GM12891 (cell line): Measurements from ENCODE around the gene HINT1.
"Not testable (repeated sequence)": the region's sequence is repeated elsewhere in the genome, so short reads cannot be mapped to it uniquely, and the experiment has no call there.

Experiments used
- DNase-seq: peaks from one replicate; pipeline ENCODE4 v3.0.0; 2011; ENCODE audit warnings: low spot score; ENCODE audit not compliant: insufficient read length
- FAIRE-seq: peaks from 2 replicates; lab custom pipeline; 2011; peaks lifted over from hg19 to GRCh38; lab: Jason Lieb, UNC
- PAX5 ChIP-seq: IDR thresholded peaks from 2 replicates; pipeline ENCODE4 v1.6.1; 2011; ENCODE audit warnings: low read length, moderate library complexity, mild to moderate bottlenecking; ENCODE audit not compliant: insufficient read depth, severe bottlenecking
- POLR2A ChIP-seq: IDR thresholded peaks from 2 replicates; pipeline ENCODE4 v1.6.1; 2011; ENCODE audit warnings: low read depth, low read length, control low read depth
- POLR2AphosphoS5 ChIP-seq: IDR thresholded peaks from 2 replicates; pipeline ENCODE4 v1.6.1; 2011; ENCODE audit warnings: low read depth, low read length, control low read depth
- POU2F2 ChIP-seq: IDR thresholded peaks from 2 replicates; pipeline ENCODE4 v1.6.1; 2011; ENCODE audit warnings: low read depth, mild to moderate bottlenecking, control low read depth, low read length, moderate library complexity
- SPI1 ChIP-seq: IDR thresholded peaks from 2 replicates; pipeline ENCODE4 v1.6.1; 2011; ENCODE audit warnings: low read depth, low read length, control low read depth
- TAF1 ChIP-seq: IDR thresholded peaks from 2 replicates; pipeline ENCODE4 v1.6.1; 2011; ENCODE audit warnings: low read depth, low read length, control low read depth

Gene HINT1

DNA sequence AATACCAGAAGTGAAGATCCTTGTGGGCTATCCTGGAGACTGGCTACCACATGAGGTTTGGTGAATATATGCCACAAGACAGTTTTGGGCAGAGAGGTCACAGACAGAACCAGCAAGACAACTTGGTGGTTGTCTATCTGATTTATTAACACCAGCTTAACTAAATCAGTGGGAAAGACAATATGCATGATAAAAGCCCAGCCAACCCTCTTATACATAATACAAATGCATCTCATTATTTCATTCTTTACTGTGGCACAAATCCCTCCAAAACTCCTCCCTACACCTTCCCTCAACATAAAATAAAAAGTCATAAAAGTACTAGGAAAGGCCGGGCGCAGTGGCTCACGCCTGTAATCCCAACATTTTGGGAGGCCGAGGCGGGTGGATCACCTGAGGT is 8.1 kb downstream of the HINT1 start:
- TF ChIP-seq SPI1 (no peak), POLR2A (no peak), POLR2AphosphoS5 (no peak), POU2F2 (no peak), TAF1 (no peak), PAX5 (no peak)
- DNase-seq (no peak), FAIRE-seq (no peak)

GRCh38 chr5:131156385-131156784 is 8.7 kb downstream of the HINT1 start:
- DNase-seq (no peak), FAIRE-seq (no peak)
- no peak for TF ChIP-seq POU2F2
- no peak for TF ChIP-seq PAX5
- TF ChIP-seq TAF1, result no peak
- no peak for TF ChIP-seq SPI1
- no peak for TF ChIP-seq POLR2A
- no peak for TF ChIP-seq POLR2AphosphoS5

DNA sequence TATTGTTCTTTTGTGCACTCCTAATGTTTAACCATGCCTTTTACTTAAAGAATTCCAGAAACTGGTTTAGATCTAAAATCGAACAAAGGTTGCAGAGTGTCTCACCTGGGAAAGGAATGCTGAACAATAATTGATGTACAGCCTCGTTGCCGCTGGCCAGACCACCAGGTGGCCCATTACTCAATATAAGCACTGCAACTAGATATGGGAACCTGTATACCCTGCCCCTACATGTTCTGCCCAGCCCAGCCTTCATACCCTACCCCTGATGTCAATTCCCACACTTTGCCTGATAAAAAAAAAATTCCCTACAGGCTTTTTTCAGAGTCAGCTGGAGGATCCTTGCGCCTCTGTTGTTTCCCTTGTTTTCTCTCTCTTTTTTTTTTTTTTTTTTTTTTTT is 13.8 kb downstream of the HINT1 start:
- DNase-seq (no peak), FAIRE-seq (no peak)
- TF ChIP-seq POLR2A (no peak), SPI1 (no peak), POLR2AphosphoS5 (no peak), PAX5 (no peak), TAF1 (no peak), POU2F2 (no peak)

DNA sequence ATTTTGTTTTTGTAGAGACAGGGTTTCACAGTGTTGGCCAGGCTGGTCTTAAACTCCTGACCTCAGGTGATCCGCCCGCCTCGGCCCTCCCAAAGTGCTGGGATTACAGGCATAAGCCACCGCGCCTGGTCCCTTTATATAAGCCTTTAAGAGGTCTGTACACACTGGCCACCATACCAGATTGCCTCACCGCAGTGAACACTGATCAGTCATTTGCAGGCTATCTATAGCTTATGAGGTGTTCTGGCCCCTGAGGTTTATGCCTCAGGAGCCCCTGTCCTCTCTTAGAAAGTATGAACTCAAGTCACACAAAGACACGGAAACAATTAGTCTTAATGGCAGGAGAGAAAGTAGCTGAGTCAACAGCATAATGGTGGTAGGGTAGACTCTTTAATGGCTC is 14.6 kb downstream of the HINT1 start:
- TF ChIP-seq TAF1 (no peak), PAX5 (no peak), POLR2AphosphoS5 (no peak), POU2F2 (no peak), SPI1 (no peak), POLR2A (no peak)
- DNase-seq (no peak), FAIRE-seq (no peak)

- no peak for FAIRE-seq
- TF ChIP-seq SPI1 (no peak), POU2F2 (no peak), PAX5 (no peak), TAF1 (no peak), POLR2A (no peak), POLR2AphosphoS5 (no peak)
- no peak for DNase-seq
These were observed 16.2 kb downstream of the HINT1 start for GRCh38 chr5:131148835-131149234.

GRCh38 chr5:131147258-131147657 is 17.8 kb downstream of the HINT1 start:
- no peak for TF ChIP-seq PAX5
- no peak for TF ChIP-seq POLR2A
- TF ChIP-seq SPI1, result no peak
- TF ChIP-seq POLR2AphosphoS5, result no peak
- no peak for TF ChIP-seq TAF1
- TF ChIP-seq POU2F2, result no peak
- DNase-seq (no peak), FAIRE-seq (no peak)

- DNase-seq (no peak), FAIRE-seq (peak; percentile 5)
- TF ChIP-seq TAF1 (no peak), SPI1 (peak; percentile 78)
These were observed 22.0 kb downstream of the HINT1 start for GRCh38 chr5:131142970-131143617.

DNA sequence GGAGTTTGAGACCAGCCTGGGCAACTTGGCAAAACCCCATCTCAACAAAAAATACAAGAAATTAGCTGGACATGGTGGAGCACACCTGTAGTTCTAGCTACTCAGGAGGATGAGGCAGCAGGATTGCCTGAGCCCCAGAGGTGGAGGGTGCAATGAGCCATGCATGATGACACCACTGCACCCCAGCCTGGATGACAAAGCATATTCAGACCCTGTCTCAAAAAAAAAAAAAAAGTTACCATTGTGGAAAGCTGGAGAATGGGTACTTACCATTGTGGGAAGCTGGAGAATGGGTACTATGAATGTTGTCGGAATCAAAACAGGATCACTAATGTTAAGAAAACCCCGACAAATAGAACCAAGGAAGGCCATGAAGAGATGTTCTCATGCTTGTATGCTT is 25.7 kb downstream of the HINT1 start:
- DNase-seq (no peak), FAIRE-seq (no peak)
- TF ChIP-seq PAX5, result no peak
- TF ChIP-seq SPI1, result no peak
- TF ChIP-seq POLR2A, result no peak

DNA sequence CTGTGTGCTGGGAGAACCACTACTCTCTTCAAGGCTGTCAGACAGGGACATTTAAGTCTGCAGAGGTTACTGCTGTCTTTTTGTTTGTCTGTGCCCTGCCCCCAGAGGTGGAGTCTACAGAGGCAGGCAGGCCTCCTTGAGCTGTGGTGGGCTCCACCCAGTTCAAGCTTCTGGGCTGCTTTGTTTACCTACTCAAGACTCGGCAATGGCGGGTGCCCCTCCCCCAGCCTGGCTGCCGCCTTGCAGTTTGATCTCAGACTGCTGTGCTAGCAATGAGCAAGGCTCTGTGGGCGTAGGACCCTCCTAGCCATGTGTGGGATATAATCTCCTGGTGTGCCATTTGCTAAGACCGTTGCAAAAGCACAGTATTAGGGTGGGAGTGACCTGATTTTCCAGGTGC is 26.6 kb downstream of the HINT1 start:
- DNase-seq, FAIRE-seq: not testable (repeated sequence)

DNA sequence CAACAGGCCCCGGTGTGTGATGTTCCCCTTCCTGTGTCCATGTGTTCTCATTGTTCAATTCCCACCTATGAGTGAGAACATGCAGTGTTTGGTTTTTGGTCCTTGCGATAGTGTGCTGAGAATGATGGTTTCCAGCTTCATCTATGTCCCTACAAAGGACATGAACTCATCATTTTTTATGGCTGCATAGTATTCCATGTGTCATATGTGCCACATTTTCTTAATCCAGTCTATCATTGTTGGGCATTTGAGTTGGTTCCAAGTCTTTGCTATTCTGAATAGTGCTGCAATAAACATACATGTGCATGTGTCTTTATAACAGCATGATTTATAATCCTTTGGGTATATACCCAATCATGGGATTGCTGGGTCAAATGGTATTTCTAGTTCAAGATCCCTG is 32.0 kb downstream of the HINT1 start:
- not testable (repeated sequence) for DNase-seq

DNA sequence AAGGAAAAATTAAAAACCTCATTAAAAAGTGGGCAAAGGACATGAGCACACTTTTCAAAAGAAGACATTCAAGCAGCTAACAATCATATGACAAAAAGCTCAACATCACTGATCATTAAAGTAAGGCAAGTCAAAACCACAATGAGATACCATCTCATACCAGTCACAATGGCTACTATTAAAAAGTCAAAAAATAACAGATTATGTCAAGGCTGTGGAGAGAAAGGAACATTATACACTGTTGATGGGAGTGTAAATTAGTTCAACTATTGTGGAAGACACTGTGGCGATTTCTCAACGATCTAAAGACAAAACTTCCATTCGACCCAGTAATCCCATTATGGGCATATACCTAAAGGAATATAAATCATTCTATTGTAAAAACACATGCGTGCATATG is 35.8 kb downstream of the HINT1 start:
- no peak for FAIRE-seq
- no peak for TF ChIP-seq SPI1

More for the DNA sequence above, 32.0 kb downstream of the HINT1 start:
- not testable (repeated sequence) for FAIRE-seq

DNA sequence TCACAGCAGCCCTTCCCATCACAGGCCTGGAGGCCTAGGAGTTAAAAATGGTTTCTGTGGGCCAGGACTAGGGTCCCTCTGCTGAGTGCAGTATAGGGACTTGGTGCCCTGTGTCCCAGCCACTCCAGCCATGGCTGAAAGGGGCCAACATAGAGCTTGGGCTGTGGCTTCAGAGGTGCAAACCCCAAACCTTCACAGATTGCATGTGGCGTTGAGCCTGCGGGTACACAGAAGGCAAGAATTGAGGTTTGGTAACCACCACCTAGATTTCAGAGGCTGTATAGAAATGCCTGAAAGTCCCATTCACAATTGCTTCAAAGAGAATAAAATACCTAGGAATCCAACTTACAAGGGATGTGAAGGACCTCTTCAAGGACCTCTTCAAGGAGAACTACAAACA is 37.8 kb downstream of the HINT1 start:
- not testable (repeated sequence) for DNase-seq, FAIRE-seq

More for the DNA sequence above, 35.8 kb downstream of the HINT1 start:
- DNase-seq, result no peak
